Hematopoietic multipotent progenitor cell treated with erythropoietin and hydrocortisone succinate and interleukin-3 and kit ligand, for 8 days (in vitro differentiated cells): Measurements from ENCODE around the gene PHF12.
A peak's percentile ranks its signal among the peaks of the same experiment; 100 is the strongest.
"Not testable (repeated sequence)": the region's sequence is repeated elsewhere in the genome, so short reads cannot be mapped to it uniquely, and the experiment has no call there.

Experiments used
- DNase-seq: peaks from one replicate; pipeline ENCODE4 v3.0.0-alpha.2; 2015

PHF12 gene

DNA sequence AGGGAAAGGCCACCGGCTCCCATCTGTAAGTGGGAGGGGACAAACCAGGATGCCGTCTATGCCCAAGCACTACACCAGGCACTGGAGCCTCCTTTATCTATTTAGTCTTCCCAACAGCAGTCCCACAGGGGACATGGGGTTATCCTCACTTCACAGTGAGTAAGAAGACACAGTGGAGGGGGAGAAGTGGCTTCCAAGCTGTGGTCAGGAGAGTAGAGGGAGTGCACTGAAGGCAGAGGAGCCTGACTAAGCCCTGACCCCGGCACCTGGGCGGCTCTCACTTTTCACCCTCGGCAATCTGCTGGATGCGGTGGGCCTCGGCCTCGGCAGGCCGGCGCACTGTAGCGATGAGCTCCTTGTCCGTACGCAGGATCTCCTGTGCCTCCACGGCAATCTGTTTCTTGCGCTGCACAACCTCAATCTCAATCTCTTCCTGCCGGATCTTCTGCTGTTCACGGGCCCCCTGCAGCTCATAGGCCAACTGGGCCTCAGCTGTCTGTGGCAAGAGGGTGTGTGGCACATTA, 69.7 kb downstream of the PHF12 start:
- no peak for DNase-seq

DNA sequence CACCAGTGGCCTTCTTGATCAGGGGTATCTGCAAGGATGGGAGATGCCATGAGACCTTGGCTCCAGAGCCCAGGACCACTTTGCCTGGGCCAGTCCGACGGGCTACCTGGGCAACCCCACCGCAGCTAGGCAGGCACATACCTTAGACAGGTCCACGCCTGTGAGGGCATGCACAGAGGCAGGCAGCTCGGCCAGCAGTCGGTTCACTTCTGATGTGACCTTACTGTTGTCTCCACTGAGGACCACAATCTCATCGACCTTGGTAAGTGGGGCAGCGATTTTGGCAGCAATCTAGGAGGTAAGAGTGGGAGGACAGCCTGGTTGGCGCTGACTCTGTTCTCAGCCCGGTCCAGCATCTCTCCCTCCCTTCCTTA, 70.8 kb downstream of the PHF12 start:
- DNase-seq = no peak

DNA sequence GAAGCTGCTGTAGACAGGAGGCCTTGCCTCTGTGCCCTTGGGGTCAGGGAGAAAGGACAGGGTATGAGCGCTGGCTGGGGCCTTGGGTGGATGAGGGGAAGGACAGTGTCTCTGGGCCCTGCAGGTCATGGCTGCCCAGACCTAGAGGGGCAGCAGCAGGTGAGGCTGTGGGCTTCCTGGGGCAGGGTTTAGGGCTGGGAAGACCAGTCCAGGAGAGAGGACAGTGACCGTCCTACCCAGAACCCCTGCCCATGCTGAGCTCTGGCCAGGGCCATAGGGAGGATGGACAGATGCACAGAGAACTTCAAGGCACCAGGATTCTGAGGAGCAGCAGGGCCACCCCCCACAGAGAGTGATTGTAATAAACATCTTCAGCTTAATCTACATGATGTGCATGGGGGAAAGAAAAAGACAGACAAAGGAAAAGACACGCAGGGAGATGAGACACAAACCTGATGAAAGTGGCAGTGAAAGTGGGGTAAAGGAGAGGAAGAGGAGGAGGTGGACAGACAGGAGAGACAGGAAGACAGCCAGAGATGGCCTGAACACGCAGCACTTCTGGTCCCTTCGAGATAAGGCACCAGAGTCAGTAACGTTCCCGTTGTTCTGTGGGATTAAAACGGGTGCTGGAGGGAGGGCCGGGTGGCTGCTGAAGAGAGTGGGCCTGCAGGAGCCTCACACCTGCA, 71.3 kb downstream of the PHF12 start:
- DNase-seq = peak; percentile 74

DNA sequence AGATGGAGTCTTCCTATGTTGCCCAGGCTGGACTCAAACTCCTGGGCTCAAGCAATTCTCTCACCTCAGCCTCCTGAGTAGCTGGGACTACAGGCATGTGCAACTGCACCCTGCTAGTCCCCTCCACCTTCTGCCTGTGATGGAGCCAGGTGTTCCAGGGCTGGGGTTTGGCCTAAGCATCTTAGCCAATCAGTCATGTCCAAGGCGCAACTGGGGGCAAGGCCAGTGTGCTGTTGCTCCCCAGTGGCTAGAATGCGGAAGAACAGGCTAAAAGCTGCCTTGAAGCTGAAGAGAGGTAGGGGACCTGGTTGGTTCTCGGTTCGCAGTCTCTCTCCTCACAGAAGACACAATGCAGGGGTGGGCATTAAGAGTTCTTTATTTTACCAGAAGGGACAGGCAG, 72.3 kb downstream of the PHF12 start:
- peak; percentile 82 for DNase-seq

DNA sequence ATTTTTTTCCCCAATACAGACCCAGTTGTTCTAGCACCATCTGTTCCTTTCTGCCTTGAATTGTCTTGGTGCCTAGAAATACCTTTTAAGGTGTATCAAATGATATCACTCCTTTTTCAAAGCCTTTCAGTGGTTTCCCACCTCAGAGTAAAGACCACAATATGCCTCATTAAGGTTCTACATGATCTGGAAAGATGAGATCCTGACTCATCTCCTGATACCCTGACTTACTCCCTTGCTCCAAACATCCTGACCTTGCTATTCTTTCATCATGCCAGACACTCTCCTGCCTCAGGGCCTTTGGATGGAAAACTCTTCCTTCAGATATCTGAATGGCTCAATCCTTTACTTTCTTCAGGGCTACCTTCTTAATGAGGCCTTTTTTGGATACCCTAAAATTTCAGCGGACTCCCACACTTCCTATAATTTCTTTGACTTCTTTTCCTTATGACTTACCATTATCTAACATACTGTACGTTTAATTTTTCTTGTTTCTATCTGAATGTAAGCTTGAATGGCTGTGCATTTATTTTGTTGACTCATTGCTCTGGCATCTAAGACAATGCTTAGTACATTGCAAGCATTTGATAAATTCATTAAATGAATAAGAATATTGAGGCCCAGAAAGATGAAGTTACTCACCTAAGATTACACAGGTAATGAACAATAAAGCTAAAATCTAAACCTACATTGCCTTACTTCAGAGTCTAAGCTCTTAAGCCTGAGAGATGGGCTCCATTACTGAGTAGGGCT, 73.0 kb downstream of the PHF12 start:
- DNase-seq = no peak

DNA sequence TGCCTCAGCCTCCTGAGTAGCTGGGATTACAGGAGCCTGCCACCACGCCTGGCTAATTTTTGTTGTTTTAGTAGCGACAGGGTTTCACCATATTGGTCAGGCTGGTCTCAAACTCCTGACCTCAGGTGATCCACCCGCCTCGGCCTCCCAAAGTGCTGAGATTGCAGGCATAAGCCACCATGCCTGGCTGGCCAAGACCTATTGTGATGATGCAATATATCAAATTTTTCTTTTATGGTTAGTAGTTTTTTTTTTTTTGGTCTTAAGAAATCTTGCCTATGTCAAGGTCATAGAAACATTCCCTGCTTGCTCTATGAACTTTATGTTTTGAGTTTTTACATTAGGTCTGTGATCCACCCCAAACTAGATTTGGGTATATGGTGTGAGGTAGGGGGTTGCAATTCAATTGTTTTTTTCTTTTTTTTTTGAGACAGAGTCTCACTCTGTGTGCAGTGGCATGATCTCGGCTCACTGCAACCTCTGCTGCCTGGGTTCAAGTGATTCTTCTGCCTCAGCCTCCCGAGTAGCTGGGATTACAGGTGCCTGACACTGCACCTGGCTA, 74.1 kb downstream of the PHF12 start:
- DNase-seq = not testable (repeated sequence)

DNA sequence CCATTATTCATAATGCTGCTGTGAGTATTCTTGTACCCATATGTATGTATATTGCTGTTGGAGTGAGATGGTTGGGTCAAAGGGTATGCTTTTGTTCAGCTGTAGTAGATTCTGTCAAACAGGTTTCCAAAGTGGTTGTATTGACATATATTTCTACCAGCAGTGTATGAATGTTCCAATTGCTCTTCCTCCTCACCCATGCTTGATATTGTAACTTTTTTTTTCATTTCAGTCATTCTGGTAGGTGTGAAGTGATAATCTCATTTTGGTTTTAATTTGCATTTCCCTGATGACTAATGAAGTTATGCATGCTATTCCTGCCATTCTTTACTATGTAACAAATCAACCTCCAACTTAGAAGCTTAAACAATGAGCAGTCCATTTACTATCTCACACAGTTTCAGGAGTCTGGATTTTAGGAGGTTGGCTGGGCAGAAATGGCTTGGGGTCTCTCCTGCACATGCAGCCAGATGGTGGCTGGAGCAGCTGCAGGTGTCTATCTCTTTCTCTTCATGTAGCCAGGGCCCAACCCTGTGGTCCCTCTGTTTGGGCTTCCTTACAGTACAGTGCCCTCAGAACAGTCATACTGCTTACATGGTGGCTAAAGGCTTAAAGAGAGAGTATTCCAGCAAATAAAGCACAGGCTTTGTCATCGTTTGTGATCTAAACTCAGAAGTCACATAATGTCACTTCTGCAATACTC, 75.3 kb downstream of the PHF12 start:
- peak; percentile 67 for DNase-seq

DNA sequence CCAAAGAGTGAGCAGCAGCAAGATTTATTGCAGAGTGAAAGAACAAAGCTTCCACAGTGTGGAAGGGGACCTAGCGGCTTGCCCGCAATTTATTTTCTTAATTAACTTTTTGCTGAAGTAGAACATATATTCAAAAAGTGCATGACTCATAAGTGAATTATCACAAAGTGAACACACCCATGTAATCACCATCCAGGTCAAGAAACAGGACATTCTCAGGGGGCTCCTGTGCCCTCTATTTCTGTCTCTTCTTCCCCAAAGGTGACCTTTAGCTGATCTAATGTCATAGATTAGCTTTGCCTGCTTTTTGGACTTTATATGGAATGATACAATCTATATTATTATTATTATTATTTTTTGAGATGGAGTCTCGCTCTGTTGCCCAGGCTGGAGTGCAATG, 76.6 kb downstream of the PHF12 start:
- DNase-seq = peak; percentile 44

DNA sequence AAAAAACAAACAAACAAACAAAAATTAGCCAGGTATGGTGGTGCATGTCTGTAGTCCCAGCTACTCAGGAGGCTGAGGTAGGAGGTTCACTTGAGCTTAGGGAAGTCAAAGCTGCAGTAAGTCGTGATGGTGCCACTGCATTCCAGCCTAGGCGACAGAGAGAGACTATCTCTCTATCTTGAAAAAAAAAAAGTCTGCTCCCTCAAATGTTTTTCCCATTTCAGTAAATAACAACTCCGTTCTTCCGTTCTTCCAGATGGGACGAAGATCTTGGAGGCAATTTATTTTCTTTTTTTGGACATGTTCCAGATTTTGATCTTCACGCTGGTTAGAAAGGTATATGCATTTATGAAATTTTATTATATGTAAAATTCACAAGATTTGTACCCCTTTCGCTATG, 77.5 kb downstream of the PHF12 start:
- peak; percentile 30 for DNase-seq

DNA sequence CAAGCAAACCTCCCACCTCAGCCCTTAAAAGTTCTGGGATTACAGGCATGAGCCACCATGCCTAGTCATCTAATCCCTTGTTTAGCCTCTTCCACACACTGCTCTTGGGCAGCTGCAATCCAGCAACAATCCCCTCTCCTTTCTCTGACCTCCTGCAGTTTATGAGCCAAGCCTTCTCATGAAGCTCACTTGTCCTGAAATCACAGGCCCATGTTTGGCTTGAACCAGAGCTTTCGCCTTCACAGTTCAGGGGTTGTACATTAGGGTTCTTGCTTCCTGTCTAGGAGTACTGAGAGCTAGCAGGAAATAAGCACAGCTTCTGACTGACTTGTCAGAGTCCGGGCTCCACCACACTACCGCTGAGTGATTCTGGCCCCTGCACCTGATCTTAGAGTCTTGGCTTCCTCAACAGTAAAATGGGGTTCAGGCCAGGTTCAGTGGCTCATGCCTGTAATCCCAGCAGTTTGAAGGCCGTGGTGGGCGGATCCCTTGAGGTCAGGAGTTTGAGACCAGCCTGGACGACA, 80.2 kb downstream of the PHF12 start:
- DNase-seq = peak; percentile 39

DNA sequence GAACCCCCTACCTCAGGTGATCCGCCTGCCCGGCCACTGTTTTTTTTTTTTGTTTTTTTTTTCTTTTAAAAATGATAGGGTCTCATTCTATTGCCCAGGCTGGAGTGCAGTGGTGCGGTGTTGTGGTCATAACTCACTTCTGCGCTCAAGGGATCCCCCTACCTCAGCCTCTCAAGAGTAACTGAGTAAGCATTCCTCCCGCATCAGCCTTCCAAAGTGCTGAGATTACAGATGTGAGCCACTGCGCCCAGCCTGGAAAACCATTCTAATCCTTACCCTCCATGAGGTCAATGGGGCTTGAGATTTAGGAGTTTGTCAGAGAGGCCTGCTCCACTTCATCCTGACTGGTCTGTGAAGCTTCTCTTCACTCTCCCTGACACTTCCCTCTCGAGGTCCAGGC, 84.0 kb downstream of the PHF12 start:
- DNase-seq = no peak

DNA sequence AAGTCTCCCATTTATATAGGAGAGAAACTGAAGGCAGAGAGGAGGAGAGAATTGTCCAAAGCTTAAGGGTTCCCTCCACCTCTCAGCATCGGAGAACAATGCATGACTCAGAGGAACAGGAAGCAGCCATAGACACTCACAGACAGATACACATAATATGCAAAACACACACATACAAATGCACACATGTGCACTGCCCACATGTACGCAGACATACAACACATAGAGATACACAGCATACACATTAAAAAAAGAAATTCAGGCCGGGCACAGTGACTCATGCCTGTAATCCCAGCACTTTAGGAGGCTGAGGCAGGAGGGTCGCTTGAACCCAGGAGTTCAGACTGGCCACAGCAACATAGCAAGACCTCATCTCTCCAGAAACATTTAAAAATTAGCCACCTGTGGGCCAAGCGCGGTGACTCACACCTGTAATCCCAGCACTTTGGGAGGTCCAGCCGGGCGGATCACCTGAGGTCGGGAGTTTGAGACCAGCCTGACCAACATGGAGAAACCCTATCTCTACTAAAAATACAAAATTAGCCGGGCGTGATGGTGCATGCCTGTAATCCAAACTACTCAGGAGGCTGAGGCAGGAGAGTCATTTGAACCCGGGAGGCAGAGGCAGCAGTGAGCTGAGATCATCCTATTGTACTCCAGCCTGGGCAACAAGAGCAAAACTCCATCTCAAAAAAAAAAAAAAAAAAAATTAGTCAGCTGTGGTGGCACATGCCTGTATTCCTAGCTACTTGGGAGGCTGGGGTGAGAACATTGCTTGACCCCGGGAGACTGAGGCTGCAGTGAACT, 85.2 kb downstream of the PHF12 start:
- DNase-seq = peak; percentile 11

DNA sequence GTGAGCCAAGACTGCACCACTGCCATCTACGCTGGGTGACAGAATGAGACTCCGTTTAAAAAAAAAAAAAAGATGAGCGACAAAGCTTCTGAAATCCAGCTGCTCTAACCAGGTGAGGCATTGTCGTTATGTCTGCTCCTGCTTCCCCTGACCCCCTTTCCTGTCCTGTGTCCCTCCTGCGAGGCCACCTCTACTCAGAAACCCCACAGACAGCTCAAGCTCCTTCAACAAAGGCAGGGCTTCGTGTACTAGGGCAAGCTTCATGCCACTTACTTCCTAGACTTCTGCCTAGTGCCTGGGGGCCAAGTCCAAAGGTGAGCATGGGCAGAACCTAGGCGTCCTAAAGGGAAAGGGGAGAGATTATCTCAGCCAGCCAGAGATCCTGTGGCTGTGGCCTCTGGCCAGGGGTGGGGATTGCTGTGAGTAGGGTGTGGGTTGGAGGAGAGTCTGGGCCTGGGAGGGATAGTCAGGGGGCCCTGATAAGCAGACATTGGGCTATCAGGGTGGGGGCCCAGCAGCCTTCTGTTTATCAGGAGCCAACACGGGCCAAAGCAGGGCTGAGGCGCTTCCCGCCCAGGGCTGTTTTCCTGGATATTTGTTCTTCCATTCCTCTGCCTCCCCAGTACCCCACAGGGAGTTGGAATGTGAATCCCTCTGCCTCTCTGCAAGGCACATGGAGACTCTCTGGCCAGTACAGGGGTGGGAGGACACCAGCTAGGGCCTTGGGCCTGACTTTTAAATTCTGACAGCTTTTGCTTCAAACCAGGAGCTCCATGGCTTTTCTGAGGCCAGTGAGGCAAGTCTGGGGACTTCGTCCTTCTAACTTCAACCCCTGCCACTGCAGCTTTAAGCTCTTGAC, 86.1 kb downstream of the PHF12 start:
- peak; percentile 99 for DNase-seq

DNA sequence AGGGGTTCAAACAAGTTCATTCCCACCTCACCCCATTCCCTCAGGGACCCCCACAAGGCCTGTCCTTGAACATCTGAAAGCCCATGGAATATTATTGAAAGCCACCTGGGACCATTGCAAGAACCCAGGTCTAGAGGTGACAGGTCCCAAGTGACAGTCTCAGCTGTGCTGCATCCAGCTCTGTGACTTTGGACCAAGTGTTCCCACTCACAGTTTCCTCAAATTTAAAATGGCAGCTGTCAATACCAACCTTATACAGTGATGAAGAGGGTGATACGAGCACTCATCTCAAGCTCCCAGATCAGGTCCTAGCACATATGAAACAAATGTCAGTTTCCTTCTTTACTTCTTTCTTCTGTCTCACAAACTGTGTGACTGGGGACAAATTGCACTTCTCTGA, 87.4 kb downstream of the PHF12 start:
- DNase-seq = no peak

DNA sequence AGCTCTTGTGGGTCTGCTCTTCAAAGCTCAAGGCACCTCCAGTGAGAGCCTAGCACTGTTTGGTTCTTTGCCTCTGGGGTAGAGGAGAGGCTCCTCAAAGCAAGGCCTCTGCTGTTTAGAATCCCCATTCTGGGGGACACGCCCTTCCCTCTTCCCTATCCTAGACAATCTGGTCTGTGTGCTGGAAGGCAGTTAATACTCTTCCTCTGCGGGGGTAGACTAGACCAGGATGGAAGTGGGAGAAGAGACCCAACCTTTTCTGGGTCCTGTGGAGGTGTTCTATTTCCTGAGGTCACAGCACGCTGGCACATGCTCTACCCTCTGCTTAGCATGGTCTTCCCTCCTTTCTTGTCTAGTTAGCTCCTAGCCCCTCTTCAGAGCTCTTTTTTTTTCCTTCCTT, 88.8 kb downstream of the PHF12 start:
- peak; percentile 70 for DNase-seq

DNA sequence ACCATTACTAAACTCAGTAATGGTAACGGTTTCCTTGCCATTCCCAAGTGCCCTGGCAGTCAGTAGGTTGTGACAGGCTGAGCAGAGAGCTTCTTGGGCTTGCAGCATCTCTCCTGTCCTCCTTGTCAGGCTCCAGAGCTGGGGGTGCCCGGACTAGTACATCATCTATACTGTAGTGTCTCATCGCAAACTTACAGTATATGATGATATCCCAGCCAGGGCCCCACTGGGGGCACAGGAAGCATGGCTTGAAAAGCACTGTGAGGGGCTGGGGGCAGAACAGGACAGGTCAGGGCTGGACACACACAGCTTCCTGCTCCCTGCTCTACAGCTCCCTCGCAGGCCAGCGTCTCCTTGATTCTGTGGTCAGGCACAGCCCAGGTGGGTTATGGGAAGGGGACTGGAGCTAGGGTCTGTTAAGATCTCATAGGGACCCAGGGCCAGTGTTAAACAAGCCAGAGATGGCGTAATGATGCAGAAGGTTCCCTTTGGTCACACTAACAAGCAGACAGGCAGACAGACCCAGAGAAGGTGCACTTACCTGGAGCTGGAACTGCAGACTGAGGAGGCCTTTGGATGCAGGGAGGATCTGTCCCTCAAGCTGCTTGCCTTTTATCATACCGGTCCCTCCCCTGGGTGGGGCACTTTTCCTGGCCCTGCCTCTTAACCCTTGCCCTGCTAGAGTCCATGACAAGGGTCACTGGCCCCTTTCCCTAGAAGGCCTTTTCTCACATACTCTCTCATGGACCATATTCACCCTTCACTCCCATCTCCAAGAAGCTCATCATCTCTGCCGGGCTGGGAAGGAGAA, 89.7 kb downstream of the PHF12 start:
- peak; percentile 93 for DNase-seq

DNA sequence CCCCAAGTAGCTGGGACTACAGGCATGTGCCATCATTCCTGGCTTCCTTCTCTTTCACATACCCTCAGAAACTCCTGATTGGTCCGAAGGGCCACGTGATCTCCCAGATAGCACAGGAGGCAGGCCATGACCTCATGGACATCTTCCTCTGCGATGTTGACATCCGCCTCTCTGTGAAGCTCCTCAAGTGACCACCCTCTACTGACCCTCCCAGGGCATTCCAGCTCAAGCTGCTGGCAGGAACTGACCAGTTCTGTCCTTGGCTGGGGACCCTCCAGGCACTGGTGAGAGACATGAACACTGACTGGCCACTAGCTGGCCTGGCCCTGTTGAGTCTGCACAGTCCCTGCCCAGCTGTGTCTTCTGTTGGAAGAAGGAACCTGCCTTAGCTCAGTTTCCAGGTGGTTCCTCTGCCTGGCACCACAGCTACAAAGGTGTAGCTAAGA, 90.9 kb downstream of the PHF12 start:
- peak; percentile 83 for DNase-seq

DNA sequence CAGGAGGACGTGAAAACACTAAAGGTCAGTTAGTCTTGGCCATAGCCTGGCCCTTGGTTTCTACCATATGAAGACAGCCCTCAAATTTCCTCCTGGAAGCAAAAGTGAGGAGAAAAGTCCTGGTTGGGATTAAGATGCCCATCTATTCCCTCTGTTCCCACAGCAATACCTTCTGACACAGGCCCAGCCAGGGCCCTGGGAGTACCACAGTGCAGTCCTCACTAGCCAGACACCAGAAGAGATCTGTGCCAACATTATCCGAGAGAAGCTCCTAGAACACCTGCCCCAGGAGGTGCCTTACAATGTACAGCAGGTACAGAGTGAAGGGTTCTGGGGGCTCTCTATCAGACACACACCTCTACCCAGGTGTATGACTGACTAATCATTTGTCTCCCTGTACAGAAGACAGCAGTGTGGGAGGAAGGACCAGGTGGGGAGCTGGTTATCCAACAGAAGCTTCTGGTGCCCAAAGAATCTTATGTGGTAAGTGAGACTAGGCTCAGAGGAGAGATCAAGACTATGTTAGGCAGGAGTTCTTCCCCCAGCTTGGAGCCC, 92.4 kb downstream of the PHF12 start:
- DNase-seq = peak; percentile 84

DNA sequence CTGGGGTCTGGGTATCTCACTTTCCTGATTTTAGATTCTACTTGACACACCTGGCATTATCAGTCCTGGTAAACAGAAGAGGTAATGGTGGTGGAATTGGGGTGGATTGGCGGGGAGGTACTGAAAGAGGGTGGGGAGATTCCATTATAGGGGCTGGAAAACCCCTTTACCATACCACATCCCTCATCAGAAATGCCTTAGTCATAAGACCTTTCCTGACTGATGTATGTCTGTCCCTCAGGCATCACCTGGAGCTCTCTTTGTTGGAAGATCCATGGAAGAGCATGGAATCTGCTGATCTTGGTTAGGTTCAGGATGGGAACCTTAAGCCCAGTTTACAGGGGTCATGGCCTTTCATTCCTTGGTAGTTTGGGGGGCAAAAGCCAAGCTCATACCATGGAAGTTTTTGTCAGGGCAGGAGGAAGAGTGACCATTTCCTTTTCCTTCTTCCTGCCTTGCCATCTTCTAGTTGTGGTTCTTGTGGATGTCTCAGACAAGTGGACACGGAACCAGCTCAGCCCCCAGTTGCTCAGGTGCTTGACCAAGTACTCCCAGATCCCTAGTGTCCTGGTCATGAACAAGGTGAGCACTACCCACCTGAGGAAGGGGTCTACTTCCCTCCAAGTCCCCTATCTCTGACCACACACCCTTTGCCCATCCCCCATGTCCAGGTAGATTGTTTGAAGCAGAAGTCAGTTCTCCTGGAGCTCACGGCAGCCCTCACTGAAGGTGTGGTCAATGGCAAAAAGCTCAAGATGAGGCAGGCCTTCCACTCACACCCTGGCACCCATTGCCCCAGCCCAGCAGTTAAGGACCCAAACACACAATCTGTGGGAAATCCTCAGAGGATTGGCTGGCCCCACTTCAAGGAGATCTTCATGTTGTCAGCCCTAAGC, 93.2 kb downstream of the PHF12 start:
- DNase-seq = peak; percentile 83
